Loucy (cell line): ENCODE measurements around the gene C13orf46.
"Not testable (repeated sequence)": the region's sequence is repeated elsewhere in the genome, so short reads cannot be mapped to it uniquely, and the experiment has no call there.

Experiments used
- H2AFZ ChIP-seq: fragments of 200-600 bp; sonication (generic); 2 replicates; pipeline ENCODE4 v1.6.0; 2016; ENCODE audit warnings: antibody characterized with exemption, mild to moderate bottlenecking, low read length, moderate library complexity
- H3F3A ChIP-seq: fragments of 200-600 bp; 2 replicates; pipeline ENCODE4 v1.6.0; 2016; ENCODE audit warnings: antibody characterized with exemption, low read depth, mild to moderate bottlenecking
- H3K27me3 ChIP-seq: fragments of 200-600 bp; sonication (generic); 2 replicates; pipeline ENCODE4 v1.6.1; 2014; ENCODE audit warnings: low read length, mild to moderate bottlenecking; ENCODE audit not compliant: insufficient read depth, poor library complexity, severe bottlenecking
- H3K36me3 ChIP-seq: fragments of 200-600 bp; sonication (generic); 2 replicates; pipeline ENCODE4 v1.6.1; 2016; ENCODE audit warnings: low read length; ENCODE audit not compliant: insufficient read depth
- H3K4me1 ChIP-seq: fragments of 200-600 bp; sonication (generic); 2 replicates; pipeline ENCODE4 v1.5.1; 2014; ENCODE audit warnings: low read length, mild to moderate bottlenecking; ENCODE audit not compliant: insufficient read depth, poor library complexity, severe bottlenecking
- H3K4me2 ChIP-seq: fragments of 200-600 bp; sonication (generic); 2 replicates; pipeline ENCODE4 v1.6.0; 2014; ENCODE audit warnings: antibody characterized with exemption, low read length, low read depth, mild to moderate bottlenecking; ENCODE audit not compliant: poor library complexity, severe bottlenecking
- H3K4me3 ChIP-seq: fragments of 200-600 bp; sonication (generic); 2 replicates; pipeline ENCODE4 v1.5.1; 2014; ENCODE audit warnings: low read length, mild to moderate bottlenecking, mixed read lengths; ENCODE audit not compliant: poor library complexity, severe bottlenecking
- H3K79me2 ChIP-seq: fragments of 200-600 bp; sonication (generic); 2 replicates; pipeline ENCODE4 v1.6.1; 2014; ENCODE audit warnings: low read length; ENCODE audit not compliant: insufficient read depth
- H3K9ac ChIP-seq: fragments of 200-600 bp; sonication (generic); 2 replicates; pipeline ENCODE4 v1.6.0; 2014; ENCODE audit warnings: mild to moderate bottlenecking, low read depth, low read length, moderate library complexity; ENCODE audit not compliant: poor library complexity, severe bottlenecking
- H3K9me2 ChIP-seq: fragments of 200-600 bp; sonication (generic); replicated peaks from 2 replicates; pipeline ENCODE4 v1.6.1; 2016; ENCODE audit warnings: low read depth, low read length, mixed read lengths
- H3K9me3 ChIP-seq: fragments of 200-600 bp; sonication (generic); 2 replicates; pipeline ENCODE4 v1.6.1; 2014; ENCODE audit warnings: mild to moderate bottlenecking, antibody characterized with exemption, low read length, low read depth; ENCODE audit not compliant: insufficient read depth
- H4K20me1 ChIP-seq: fragments of 200-600 bp; sonication (generic); 2 replicates; pipeline ENCODE4 v1.6.0; 2014; ENCODE audit warnings: antibody characterized with exemption, low read length, mild to moderate bottlenecking; ENCODE audit not compliant: insufficient read depth, poor library complexity, severe bottlenecking
- EZH2phosphoT487 ChIP-seq: fragments of 200-600 bp; IDR thresholded peaks from 2 replicates; pipeline ENCODE4 v1.6.1; 2018; ENCODE audit warnings: antibody characterized with exemption, mild to moderate bottlenecking, moderate library complexity, borderline replicate concordance
- TF ChIP-seq, protein P1 (sequence below): fragments of 200-600 bp; sonication (generic); conservative IDR thresholded peaks from 2 replicates; pipeline ENCODE4 v1.5.1; 2014; ENCODE audit warnings: mild to moderate bottlenecking, antibody characterized with exemption, low read length

Gene C13orf46

DNA sequence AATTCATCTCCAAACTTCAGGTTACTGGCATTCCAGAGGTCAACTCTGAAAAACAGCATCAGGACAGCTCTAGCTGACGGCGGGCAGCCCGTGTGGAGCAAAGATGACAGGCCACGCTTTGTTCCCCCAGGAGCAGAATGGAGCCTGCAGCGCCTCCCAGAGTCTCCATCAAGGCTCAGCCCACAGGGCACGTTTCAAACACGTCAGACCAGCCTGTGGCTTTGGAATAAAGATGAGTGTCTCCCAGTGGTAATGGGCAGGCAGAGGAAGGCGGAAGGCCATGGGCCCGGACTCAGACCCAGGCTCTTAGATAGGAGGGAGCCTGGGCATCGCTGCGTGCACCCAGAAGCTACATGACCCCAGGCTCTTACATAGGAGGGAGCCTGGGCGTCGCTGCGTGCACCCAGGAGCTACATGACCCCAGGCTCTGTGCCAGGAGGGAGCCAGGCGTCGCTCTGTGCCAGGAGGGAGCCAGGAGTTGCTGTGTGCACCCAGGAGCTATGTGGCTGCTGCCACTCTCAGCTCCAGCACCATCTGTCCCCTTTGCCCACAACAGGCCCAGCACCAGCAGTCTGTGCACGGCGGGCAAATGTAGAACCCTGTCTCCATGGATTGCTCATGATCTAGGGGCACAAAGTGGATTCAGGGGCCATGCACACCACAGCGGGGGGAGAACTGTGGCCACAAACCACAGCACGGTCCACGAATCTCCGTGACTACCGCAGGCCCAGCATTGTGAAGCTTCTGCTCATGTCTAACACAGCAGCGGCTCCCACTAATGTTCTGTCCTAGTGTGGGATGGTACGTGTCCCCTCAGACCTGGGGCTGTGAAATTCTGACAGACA is 47.8 kb upstream of the C13orf46 start:
- peaks cover 82% of the 10 kb centered on the region; the same call in 1 of the 2 replicates for H3K36me3 ChIP-seq
- H3F3A ChIP-seq, result no peaks in the 10 kb centered on the region
- H3K27me3 ChIP-seq, result no peaks in the 10 kb centered on the region
- H3K9me2 ChIP-seq, result no peaks in the 10 kb centered on the region
- H3K4me2 ChIP-seq, result no peak overlapping the region
- TF ChIP-seq, protein P1, sequence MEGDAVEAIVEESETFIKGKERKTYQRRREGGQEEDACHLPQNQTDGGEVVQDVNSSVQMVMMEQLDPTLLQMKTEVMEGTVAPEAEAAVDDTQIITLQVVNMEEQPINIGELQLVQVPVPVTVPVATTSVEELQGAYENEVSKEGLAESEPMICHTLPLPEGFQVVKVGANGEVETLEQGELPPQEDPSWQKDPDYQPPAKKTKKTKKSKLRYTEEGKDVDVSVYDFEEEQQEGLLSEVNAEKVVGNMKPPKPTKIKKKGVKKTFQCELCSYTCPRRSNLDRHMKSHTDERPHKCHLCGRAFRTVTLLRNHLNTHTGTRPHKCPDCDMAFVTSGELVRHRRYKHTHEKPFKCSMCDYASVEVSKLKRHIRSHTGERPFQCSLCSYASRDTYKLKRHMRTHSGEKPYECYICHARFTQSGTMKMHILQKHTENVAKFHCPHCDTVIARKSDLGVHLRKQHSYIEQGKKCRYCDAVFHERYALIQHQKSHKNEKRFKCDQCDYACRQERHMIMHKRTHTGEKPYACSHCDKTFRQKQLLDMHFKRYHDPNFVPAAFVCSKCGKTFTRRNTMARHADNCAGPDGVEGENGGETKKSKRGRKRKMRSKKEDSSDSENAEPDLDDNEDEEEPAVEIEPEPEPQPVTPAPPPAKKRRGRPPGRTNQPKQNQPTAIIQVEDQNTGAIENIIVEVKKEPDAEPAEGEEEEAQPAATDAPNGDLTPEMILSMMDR, result no peak
- TF ChIP-seq EZH2phosphoT487, result no peak
- H4K20me1 ChIP-seq, result no peaks in the 10 kb centered on the region
- no peaks in the 10 kb centered on the region for H3K4me1 ChIP-seq
- H3K4me3 ChIP-seq, result no peak overlapping the region
- no peak overlapping the region for H2AFZ ChIP-seq
- no peaks in the 10 kb centered on the region for H3K79me2 ChIP-seq
- H3K9ac ChIP-seq, result no peak overlapping the region
- H3K9me3 ChIP-seq, result no peaks in the 10 kb centered on the region

DNA sequence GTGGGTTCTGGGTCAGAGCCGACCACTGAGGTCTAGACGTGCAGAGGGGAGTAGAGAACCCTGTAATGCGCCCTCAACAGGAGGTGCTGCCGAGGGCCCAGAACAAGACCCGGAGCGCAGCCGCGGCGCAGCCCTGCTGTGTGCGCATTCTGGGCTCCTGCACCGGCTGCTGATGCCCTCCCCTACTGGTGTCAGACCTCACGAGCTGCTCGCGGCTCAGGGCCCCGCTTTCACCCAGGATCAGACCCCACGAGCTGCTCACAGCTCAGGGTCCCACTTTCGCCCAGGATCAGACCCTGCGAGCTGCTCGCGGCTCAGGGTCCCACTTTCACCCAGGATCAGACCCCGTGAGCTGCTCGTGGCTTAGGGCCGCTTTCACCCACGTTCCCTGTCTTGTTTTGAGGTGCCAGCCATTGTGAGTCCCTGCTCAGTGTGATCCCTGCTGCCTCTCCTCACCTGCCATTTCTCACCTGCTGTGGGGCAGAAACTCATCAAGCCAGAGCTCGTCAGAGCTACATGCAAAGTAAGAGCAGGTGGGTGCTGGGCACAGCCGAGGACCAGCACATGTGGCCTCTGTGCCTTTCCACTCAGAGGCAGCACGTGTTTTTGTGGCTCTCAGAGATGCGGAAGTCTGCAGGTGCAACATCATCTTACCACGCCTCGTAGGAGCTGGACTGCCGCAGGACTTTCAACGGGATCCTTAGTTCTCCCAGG is 47.0 kb upstream of the C13orf46 start:
- Histone ChIP-seq H3K9me3 (no peaks in the 10 kb centered on the region), H3K27me3 (no peaks in the 10 kb centered on the region), H3K4me2 (no peak overlapping the region), H3K9ac (no peak overlapping the region), H3K36me3 (peaks cover 81% of the 10 kb centered on the region; the same call in 1 of the 2 replicates), H3K79me2 (no peaks in the 10 kb centered on the region), H3K4me1 (no peaks in the 10 kb centered on the region), H4K20me1 (no peaks in the 10 kb centered on the region), H3K4me3 (no peak overlapping the region), H3K9me2 (no peaks in the 10 kb centered on the region), H2AFZ (no peak overlapping the region), H3F3A (no peaks in the 10 kb centered on the region)
- TF ChIP-seq, protein P1, result no peak
- no peak for TF ChIP-seq EZH2phosphoT487

DNA sequence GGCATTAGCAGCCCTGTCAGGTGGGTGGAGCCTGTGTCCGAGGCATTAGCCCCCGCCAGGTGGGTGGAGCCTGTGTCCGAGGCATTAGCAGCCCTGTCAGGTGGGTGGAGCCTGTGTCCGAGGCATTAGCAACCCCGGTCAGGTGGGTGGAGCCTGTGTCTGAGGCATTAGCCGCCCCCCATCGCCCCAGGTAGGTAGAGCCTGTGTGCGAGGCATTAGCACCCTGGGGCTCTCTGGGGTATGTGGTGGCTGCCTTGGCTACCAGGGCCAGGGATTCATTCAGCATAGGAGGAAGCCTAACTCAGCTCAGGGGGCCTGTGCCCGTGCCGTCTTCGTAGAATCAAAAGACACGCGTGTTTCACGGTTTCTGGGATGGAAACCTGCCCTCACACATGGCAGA is 46.3 kb upstream of the C13orf46 start:
- H3K36me3 ChIP-seq, result peaks cover 81% of the 10 kb centered on the region; the same call in 1 of the 2 replicates
- H3K4me1 ChIP-seq, H2AFZ ChIP-seq, H3K9me3 ChIP-seq, H3K9ac ChIP-seq, H3K79me2 ChIP-seq, H3K9me2 ChIP-seq, H3F3A ChIP-seq, H3K4me3 ChIP-seq, H3K27me3 ChIP-seq, H3K4me2 ChIP-seq, H4K20me1 ChIP-seq: not testable (repeated sequence)
